ENCODE measurements around the gene TMEM170B.

TMEM170B gene

DNA sequence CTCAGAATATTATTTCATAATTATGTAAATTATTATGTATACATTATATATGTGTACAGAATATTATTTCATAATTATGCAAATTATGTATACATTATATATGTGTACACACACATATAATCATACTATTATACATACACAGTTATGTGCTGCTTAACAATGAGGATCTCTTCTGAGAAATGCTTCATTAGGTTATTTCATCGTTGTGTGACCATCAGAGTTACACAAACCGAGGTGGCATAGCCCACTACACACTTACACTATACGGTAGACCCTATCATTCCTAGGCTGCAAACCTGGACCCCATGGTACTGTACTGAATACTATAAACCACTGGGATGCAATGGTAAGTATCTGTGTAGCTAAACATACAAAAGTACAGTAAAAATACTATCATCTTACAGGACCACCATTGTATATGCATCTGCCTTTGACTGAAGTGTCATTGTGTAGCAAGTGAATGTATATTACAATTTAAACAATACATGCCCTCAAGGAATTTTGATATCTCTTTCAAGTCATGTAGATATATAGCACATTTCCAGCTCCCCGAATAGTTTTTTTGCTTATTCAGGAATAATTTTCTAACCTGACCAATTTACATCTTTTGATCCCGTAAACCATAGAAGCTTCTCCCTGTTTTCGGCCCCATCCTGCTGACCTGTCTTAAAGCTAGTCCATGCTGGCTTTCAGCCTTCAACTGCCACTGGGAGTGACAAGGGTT lies 71.2 kb downstream of the TMEM170B start:
- TF ChIP-seq, protein P1, sequence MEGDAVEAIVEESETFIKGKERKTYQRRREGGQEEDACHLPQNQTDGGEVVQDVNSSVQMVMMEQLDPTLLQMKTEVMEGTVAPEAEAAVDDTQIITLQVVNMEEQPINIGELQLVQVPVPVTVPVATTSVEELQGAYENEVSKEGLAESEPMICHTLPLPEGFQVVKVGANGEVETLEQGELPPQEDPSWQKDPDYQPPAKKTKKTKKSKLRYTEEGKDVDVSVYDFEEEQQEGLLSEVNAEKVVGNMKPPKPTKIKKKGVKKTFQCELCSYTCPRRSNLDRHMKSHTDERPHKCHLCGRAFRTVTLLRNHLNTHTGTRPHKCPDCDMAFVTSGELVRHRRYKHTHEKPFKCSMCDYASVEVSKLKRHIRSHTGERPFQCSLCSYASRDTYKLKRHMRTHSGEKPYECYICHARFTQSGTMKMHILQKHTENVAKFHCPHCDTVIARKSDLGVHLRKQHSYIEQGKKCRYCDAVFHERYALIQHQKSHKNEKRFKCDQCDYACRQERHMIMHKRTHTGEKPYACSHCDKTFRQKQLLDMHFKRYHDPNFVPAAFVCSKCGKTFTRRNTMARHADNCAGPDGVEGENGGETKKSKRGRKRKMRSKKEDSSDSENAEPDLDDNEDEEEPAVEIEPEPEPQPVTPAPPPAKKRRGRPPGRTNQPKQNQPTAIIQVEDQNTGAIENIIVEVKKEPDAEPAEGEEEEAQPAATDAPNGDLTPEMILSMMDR (IDR thresholded peaks at IDR 0.05) = no peak
- Mint-ChIP-seq H3K27me3 (ENCODE audit: low read depth, poor library complexity) (no peaks in the 10 kb centered on the region), H3K36me3 (ENCODE audit: low read depth) (no peaks in the 10 kb centered on the region), H3K4me3 (no peak overlapping the region), H3K4me1 (peaks cover 41% of the 10 kb centered on the region), H3K27ac (no peak overlapping the region), H3K9me3 (no peaks in the 10 kb centered on the region)
- DNase-seq = no peak

DNA sequence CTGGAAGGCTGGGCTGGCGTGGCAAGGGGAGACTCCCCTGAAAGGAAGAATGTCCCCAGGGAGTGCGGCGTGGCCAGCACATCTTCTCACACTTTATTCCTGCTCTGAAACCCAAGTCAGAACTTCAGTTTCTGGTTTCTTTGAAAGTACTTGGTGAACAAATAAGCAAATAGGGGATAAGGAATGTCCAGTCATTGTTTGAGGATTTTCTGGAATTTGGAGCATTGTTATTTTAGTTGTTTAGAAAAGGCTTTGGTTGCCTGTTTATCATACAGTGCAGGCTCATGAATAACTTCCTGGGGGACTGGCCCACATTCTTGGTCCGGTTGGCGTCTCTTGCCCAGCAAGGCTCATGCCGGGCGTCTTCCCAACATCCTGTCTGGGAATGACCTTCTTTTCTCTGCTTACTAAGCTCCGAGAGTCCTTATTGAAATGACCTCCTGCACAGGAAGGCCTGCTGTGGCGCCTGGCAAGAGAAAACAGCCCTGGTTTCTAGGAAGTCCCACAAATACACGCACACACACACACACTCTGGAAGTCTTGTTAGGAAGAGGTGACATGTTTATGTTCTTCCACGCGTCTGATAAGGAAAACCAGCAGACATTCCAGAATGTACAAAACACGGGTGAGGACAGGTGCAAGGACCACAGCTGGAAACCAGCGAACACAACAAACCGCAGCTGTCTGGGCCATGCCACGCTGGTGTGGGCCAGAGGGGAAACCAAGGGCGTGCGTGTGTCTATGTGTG lies 71.9 kb downstream of the TMEM170B start:
- TF ChIP-seq, protein P1 (IDR thresholded peaks at IDR 0.05) = no peak

DNA sequence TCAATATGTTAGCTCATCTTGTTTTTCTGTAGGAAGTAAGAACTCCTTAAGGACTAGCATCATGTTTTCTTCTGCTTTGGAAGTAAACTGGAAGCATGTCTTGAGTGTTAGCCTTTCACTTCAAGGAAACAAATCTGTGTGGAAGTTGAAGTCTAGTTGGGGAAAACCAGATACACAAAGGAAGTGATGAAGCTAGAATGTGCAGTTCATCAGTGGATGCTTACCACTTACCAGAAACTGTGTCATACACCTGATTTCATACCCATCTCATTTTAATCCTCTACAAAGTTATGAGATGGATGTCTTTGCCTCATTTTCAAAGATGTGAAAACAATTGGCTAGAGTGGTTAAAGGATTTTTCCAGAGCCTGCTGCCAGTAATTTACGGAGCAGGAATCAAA lies 75.8 kb downstream of the TMEM170B start:
- Mint-ChIP-seq H3K9me3 (no peaks in the 10 kb centered on the region), H3K4me3 (no peak overlapping the region), H3K4me1 (peaks cover 10% of the 10 kb centered on the region), H3K36me3 (ENCODE audit: low read depth) (no peaks in the 10 kb centered on the region), H3K27me3 (ENCODE audit: low read depth, poor library complexity) (no peaks in the 10 kb centered on the region), H3K27ac (no peak overlapping the region)
- TF ChIP-seq, protein P1 (IDR thresholded peaks at IDR 0.05) = no peak
- DNase-seq = no peak

More for the DNA sequence above, 71.9 kb downstream of the TMEM170B start:
- Mint-ChIP-seq H3K36me3 (ENCODE audit: low read depth) (no peaks in the 10 kb centered on the region), H3K27ac (peak overlapping the region; percentile 59), H3K9me3 (no peaks in the 10 kb centered on the region), H3K27me3 (ENCODE audit: low read depth, poor library complexity) (no peaks in the 10 kb centered on the region), H3K4me1 (peaks cover 34% of the 10 kb centered on the region), H3K4me3 (no peak overlapping the region)
- DNase-seq = no peak

DNA sequence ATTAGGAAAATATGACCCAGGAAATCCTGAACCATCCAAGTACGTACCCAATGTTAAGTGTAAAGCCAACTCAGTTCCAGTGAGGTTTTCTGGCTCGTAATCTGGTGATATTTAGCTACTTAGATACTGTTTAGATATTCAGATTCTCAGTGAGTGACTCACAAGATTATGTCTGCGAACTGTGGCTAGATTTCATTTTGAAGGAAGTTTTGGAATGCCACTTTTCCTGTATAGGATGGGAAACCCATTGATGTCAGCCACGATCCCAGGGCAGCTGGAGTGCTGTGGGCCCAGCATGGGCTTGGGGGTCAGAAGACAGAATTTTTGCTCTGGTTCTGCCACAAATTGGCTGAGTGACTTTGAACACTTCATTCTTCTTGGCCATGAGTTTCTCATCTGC lies 76.3 kb downstream of the TMEM170B start:
- TF ChIP-seq, protein P1 (IDR thresholded peaks at IDR 0.05) = no peak
- H3K9me3 Mint-ChIP-seq = no peaks in the 10 kb centered on the region
- H3K36me3 Mint-ChIP-seq (ENCODE audit: low read depth) = no peaks in the 10 kb centered on the region
- H3K4me1 Mint-ChIP-seq = peaks cover 10% of the 10 kb centered on the region
- H3K27ac Mint-ChIP-seq = no peak overlapping the region
- H3K27me3 Mint-ChIP-seq (ENCODE audit: low read depth, poor library complexity) = no peaks in the 10 kb centered on the region
- no peak for DNase-seq
- H3K4me3 Mint-ChIP-seq = no peak overlapping the region

DNA sequence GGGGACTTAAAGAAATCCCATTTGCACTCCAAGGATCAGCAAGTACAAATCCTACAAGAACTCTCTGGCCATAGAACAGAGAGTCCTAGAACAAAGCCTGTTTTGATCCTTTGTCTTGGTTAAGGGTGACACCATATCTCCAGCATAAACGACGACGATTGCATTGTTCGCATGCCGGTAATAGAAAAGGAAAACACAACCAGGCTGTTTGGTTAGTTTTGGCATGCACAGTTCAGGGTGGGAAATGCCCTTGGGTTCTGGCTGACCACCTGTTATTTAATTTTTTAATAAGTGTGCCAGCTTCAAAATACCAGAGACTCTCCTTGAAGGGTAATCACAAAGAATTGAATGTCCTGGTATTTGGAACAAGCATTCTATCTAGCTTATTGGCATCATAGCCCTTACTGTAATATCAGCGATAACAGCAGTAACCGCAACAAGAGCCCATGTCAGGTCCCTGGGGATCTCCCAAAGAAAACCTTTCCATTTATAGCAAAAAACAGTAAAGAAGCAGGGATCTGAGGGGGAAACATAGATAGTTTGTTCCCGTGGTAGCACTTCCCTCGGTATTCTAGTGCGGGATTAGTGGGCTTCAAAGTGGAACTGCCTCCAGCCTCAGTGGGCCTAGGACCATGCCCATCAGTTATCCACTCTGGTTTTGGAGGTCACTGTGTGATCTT lies 77.1 kb downstream of the TMEM170B start:
- TF ChIP-seq, protein P1 (IDR thresholded peaks at IDR 0.05) = no peak
- H3K4me1 Mint-ChIP-seq = peaks cover 2% of the 10 kb centered on the region
- H3K36me3 Mint-ChIP-seq (ENCODE audit: low read depth) = no peaks in the 10 kb centered on the region
- no peak for DNase-seq
- H3K9me3 Mint-ChIP-seq = no peaks in the 10 kb centered on the region
- H3K27me3 Mint-ChIP-seq (ENCODE audit: low read depth, poor library complexity) = no peaks in the 10 kb centered on the region
- H3K4me3 Mint-ChIP-seq = no peak overlapping the region
- H3K27ac Mint-ChIP-seq = no peak overlapping the region
